Gastrocnemius medialis (tissue), 4 donors: ENCODE results near the gene PLXNB1. TPM values are rescaled to one million over a fixed set of nuclear protein-coding genes. Genes with fewer than 3 reads are reported as not detected.
A peak's percentile ranks its signal among the peaks of the same experiment; 100 is the strongest.

ENCODE experiments used
- ATAC-seq, 2 donors: fragments of 150-250 bp; one replicate each; pipeline ENCODE4 v1.9.1; 2016
- DNase-seq, 2 donors: peaks; one replicate each; pipeline ENCODE4 v3.0.0-alpha.2; 2019
- H3K27ac ChIP-seq, 4 donors: fragments of 200-600 bp; sonication (generic); 1 replicate in 1 of 4; 2 replicates in 3 of 4; pipeline ENCODE4 v1.5.1; 2016 to 2018; ENCODE audit warnings: mild to moderate bottlenecking in 2 of 4, moderate library complexity in 1 of 4
- H3K27me3 ChIP-seq, 3 donors: fragments of 200-600 bp; sonication (generic) in 2 of 3; 1 replicate in 1 of 3; 2 replicates in 2 of 3; pipeline versions ENCODE4 v1.5.1 to v1.6.0; 2016 to 2019; ENCODE audit warnings: mild to moderate bottlenecking in 1 of 3, moderate library complexity in 1 of 3
- H3K36me3 ChIP-seq, 2 donors: fragments of 200-600 bp; sonication (generic) in 1 of 2; one replicate each; pipeline ENCODE4 v1.5.1; 2017 to 2018
- H3K4me1 ChIP-seq, 2 donors: fragments of 200-600 bp; sonication (generic) in 1 of 2; one replicate each; pipeline ENCODE4 v1.5.1; 2016 to 2017; ENCODE audit warnings: mild to moderate bottlenecking in 2 of 2
- H3K4me3 ChIP-seq, 4 donors: fragments of 200-600 bp; sonication (generic) in 3 of 4; 1 replicate in 1 of 4; 2 replicates in 3 of 4; pipeline ENCODE4 v1.5.1; 2016 to 2019; ENCODE audit warnings: mild to moderate bottlenecking in 2 of 4
- H3K9me3 ChIP-seq, 3 donors: fragments of 200-600 bp; sonication (generic) in 2 of 3; 1 replicate in 1 of 3; 2 replicates in 2 of 3; pipeline ENCODE4 v1.5.1; 2016 to 2019
- POLR2A ChIP-seq, 2 donors: fragments of 450-650 bp; IDR thresholded peaks; one replicate each; pipeline ENCODE4 v1.6.1; 2017; ENCODE audit warnings: antibody characterized with exemption in 2 of 2, mild to moderate bottlenecking in 2 of 2, moderate library complexity in 2 of 2
- in situ Hi-C, 4 donors: fragments of 200-750 bp; cut with MboI; loops; one replicate each; pipeline versions ENCODE4 v1.15.0 to v1.8.0; 2017; ENCODE audit warnings: low sequenced_read_pairs in 4 of 4
- intact Hi-C: fragments of 100-400 bp; cut with DNase I; formaldehyde crosslinking; loops from one replicate; pipeline ENCODE4 v1.15.1; 2023; ENCODE audit warnings: low total_unique reads
- total RNA-seq, 4 donors: library from RNA; depleted of rRNA; stranded (reverse); fragments of >200 nt; gene quantifications; one replicate each; pipeline versions ENCODE4 v1.1.0 to v1.2.3, GENCODE V29; 2016
- TF ChIP-seq, protein P1 (sequence below), 5 experiments: fragments of 450-650 bp in 3 of 5; fragments of 200-600 bp in 2 of 5; sonication (generic) in 2 of 5; IDR thresholded peaks in 4 of 5; conservative IDR thresholded peaks in 1 of 5; 1 replicate in 4 of 5; 2 replicates in 1 of 5; pipeline ENCODE4 v1.5.1; 2016 to 2019; ENCODE audit warnings: antibody characterized with exemption in 5 of 5, mild to moderate bottlenecking in 3 of 5, moderate library complexity in 3 of 5

PLXNB1 gene
- total RNA-seq, 4 donors from 2014 or later, result 2.8 to 7.2 (median 3.5) TPM

DNA sequence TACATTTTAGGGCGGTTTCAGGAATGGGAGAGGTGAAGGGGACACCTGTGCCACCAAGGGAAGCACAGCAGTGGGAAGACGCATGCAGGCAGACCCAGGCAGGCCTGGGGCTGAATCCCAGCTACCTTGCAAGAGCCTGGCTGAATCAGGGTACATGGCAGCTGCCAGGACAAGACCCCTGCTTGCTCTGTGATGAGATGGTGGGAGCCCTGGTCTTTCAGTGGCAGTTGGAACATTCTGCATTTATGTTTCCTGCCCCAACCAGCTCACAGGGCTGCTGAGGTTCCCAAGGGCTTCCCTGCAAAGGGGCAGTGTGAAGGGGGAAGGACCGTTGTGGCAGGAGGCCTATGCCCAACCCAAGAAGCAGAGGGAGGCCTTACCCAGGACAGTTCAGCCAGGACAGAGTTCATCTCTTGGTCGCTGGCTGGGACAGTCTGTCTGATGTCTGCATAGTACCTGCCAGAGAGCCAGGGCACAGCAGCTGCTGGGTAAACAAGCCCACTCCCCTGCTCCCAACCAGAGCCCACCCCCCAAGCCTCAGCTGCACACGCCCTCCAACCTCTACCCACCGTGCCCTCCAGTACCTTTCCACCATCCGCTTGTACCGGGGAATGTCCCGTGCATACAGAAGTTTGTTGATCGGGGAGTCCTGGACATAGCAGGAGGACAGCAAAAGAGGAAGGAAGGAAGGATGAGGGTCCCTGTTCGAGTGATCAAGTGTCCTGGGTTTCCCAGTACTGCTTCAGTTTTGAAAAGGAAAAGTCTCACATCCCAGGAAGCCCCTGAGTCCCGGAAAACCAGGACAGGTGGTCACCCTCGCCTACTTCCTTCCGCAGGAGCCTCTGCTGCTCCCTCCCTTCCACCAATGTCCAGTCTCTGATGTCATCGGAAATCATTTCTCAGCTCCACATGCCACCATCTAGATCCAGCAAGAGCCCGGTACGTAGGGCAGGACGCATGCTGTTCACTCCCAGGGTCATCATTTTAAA is 23.1 kb downstream of the PLXNB1 start:
- Histone ChIP-seq H3K27me3 (no peaks in the 10 kb centered on the region), H3K9me3 (no peaks in the 10 kb centered on the region), H3K27ac (no peak overlapping the region), H3K36me3 (no peaks in the 10 kb centered on the region), H3K4me1 (peaks cover 0 to 5% of the 10 kb centered on the region in 2 donors), H3K4me3 (no peak overlapping the region)
- ATAC-seq (no peak), DNase-seq (peak in 1 of 2 donors; percentile 1)
- in situ Hi-C loops (no loop called here), intact Hi-C loops (no loop called here)
- TF ChIP-seq, protein P1, sequence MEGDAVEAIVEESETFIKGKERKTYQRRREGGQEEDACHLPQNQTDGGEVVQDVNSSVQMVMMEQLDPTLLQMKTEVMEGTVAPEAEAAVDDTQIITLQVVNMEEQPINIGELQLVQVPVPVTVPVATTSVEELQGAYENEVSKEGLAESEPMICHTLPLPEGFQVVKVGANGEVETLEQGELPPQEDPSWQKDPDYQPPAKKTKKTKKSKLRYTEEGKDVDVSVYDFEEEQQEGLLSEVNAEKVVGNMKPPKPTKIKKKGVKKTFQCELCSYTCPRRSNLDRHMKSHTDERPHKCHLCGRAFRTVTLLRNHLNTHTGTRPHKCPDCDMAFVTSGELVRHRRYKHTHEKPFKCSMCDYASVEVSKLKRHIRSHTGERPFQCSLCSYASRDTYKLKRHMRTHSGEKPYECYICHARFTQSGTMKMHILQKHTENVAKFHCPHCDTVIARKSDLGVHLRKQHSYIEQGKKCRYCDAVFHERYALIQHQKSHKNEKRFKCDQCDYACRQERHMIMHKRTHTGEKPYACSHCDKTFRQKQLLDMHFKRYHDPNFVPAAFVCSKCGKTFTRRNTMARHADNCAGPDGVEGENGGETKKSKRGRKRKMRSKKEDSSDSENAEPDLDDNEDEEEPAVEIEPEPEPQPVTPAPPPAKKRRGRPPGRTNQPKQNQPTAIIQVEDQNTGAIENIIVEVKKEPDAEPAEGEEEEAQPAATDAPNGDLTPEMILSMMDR (IDR thresholded peaks at IDR 0.05 in 4 of 5, conservative IDR thresholded peaks at IDR 0.05 in 1 of 5), result no peak
- TF ChIP-seq POLR2A (IDR thresholded peaks at IDR 0.05), result no peak

DNA sequence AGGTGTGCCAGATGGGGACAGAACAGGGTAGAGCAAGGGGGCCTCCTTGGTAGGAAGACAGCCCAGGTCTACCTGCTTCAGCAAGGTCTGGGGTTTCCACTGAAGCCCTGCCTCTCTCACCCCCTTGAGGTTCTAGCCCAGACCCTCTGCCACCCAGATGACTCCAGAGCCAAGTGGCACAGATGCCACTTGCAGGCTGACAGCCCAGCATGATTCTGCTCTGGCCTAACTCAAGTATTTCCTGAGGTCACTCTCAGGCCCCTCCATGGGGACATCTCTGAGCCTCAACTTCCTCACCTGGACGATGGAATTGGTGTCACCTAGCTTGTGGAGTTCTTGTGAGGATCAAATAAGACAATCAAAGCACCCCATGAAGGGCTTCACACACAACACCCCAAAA is 23.9 kb downstream of the PLXNB1 start:
- ATAC-seq, result no peak
- Histone ChIP-seq H3K27ac (no peak overlapping the region), H3K36me3 (no peaks in the 10 kb centered on the region)

DNA sequence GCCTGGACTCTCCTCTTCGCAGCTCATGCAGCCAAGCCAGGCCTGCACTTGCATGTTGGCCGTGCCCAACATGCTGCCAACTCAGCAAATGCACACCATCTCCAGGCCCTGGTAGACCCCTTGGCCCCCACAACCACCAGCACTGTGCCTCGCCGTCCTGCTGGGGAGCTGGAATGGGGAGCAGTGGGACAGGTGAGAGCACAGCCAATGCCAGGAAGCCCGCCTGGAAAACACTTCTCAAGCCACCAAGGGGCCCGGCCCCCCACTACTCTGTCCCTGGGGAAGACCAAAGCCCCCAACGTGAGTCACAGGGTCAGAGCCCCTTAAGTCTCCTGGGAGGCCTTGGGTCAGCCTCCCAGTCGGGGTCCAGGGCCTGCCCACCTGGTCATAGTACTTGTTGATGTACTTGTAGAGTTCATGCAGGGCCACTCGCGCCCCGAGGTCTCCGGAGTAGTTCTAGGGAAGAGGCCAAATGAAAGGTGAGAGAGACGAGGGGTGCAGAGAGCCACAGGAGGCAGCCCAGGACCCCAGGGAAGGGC is 24.5 kb downstream of the PLXNB1 start:
- no peaks in the 10 kb centered on the region for H3K9me3 ChIP-seq
- no peak overlapping the region for H3K4me3 ChIP-seq
- H3K36me3 ChIP-seq, result no peaks in the 10 kb centered on the region
- intact Hi-C loops (no loop called here), in situ Hi-C loops (no loop called here)
- TF ChIP-seq, protein P1 (IDR thresholded peaks at IDR 0.05 in 4 of 5, conservative IDR thresholded peaks at IDR 0.05 in 1 of 5), result no peak
- no peak for TF ChIP-seq POLR2A (IDR thresholded peaks at IDR 0.05)
- no peak for DNase-seq
- peaks cover 0 to 5% of the 10 kb centered on the region in 2 donors for H3K4me1 ChIP-seq
- ATAC-seq, result no peak
- H3K27ac ChIP-seq, result no peak overlapping the region
- no peaks in the 10 kb centered on the region for H3K27me3 ChIP-seq

More for the DNA sequence above, 23.9 kb downstream of the PLXNB1 start:
- DNase-seq, result peak in 1 of 2 donors; percentile 1
- Histone ChIP-seq H3K4me1 (peaks cover 0 to 5% of the 10 kb centered on the region in 2 donors), H3K9me3 (no peaks in the 10 kb centered on the region), H3K4me3 (no peak overlapping the region), H3K27me3 (no peaks in the 10 kb centered on the region)
- in situ Hi-C loops, result no loop called here
- intact Hi-C loops, result no loop called here
- TF ChIP-seq, protein P1 (IDR thresholded peaks at IDR 0.05 in 4 of 5, conservative IDR thresholded peaks at IDR 0.05 in 1 of 5), result no peak
- no peak for TF ChIP-seq POLR2A (IDR thresholded peaks at IDR 0.05)

DNA sequence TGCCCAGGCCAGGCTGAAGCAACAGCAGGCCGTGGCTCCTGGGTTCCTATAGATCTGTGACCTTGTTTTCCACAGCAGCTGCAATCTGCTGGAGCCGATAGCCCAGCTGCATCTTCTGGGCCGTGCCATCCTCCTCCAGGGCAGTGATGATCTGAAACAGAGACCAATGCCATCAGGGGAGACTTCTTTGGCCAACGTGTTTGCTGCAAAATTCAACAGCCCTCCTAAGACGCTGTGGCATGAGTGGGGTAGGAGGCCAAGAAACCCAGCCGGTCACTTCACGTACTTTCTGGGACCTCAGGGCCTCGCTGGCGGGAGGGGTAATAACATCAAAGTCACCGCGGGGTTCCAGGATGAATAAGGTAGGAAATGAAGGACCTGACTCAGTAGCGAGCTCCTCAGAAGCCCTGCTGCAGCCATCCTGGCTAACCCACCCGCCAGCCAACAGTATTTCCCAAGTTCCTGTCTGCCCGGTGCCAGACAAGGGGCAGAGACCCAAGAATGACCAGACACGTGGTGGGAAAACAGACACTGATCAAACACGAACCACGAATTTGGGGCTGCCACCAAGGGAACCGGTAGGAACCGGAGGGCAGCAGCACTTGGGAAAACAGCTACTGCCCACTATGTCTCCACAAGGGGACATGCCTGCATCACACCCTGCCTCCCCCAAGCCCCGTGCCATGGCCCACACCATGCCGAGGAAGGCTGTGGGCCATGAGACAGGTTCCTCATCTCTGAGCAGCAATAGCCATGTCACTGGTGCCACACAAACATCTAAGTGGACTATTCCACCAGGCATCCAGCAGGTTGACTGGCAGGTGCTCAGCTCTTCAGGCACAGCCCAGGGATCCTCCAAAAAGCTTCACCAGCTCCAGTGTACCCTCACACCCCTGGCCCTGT is 25.2 kb downstream of the PLXNB1 start:
- H3K27me3 ChIP-seq, result no peaks in the 10 kb centered on the region
- no peak for TF ChIP-seq POLR2A (IDR thresholded peaks at IDR 0.05)
- TF ChIP-seq, protein P1 (IDR thresholded peaks at IDR 0.05 in 4 of 5, conservative IDR thresholded peaks at IDR 0.05 in 1 of 5), result no peak
- H3K36me3 ChIP-seq, result no peaks in the 10 kb centered on the region
- H3K9me3 ChIP-seq, result no peaks in the 10 kb centered on the region
- H3K4me3 ChIP-seq, result no peak overlapping the region
- no peak for ATAC-seq
- no peak overlapping the region for H3K27ac ChIP-seq
- H3K4me1 ChIP-seq, result peaks cover 0 to 5% of the 10 kb centered on the region in 2 donors
- in situ Hi-C loops, result loop anchor here in 2 of 4 donors (5.0 kb wide), 1 partner anchor 33 kb away; no protein-coding TSS in a partner anchor
- peak in 1 of 2 donors; percentile 11 for DNase-seq
- intact Hi-C loops, result loop anchor here (5.0 kb wide), 1 partner anchor 143 kb away; no protein-coding TSS in a partner anchor
